Nephron (organoid): Measurements from ENCODE around the gene POLR3E.
A peak's percentile ranks its signal among the peaks of the same experiment; 100 is the strongest.
"Not testable (repeated sequence)": the region's sequence is repeated elsewhere in the genome, so short reads cannot be mapped to it uniquely, and the experiment has no call there.

ENCODE experiments used
- H3K27ac Mint-ChIP-seq, 3 experiments: 2 replicates each; pipeline ENCODE4 v1.8.0; 2020; ENCODE audit warnings: mixed read lengths in 3 of 3, mild to moderate bottlenecking in 2 of 3, moderate library complexity in 1 of 3
- H3K27me3 Mint-ChIP-seq: 2 replicates; pipeline ENCODE4 v1.8.0; 2021; ENCODE audit warnings: low read depth, mild to moderate bottlenecking, moderate library complexity, mixed read lengths
- H3K36me3 Mint-ChIP-seq: 2 replicates; pipeline ENCODE4 v1.8.0; 2020; ENCODE audit warnings: low read depth, mixed read lengths
- H3K4me1 Mint-ChIP-seq: 2 replicates; pipeline ENCODE4 v1.8.0; 2020; ENCODE audit warnings: mixed read lengths
- H3K4me3 Mint-ChIP-seq, 3 experiments: 2 replicates each; pipeline ENCODE4 v1.8.0; 2020; ENCODE audit warnings: mild to moderate bottlenecking in 3 of 3, mixed read lengths in 3 of 3, moderate library complexity in 2 of 3
- H3K9me3 Mint-ChIP-seq: 2 replicates; pipeline ENCODE4 v1.8.0; 2020; ENCODE audit warnings: mixed read lengths
- CTCF ChIP-seq, 3 experiments: fragments of 200-600 bp; sonication (generic); IDR thresholded peaks; one replicate each; pipeline ENCODE4 v1.5.0; 2021; ENCODE audit warnings: antibody characterized with exemption in 3 of 3; ENCODE audit not compliant: unreplicated experiment in 3 of 3

POLR3E gene

GRCh38 chr16:22364241-22364640, 67.0 kb downstream of the POLR3E start:
- TF ChIP-seq CTCF (IDR thresholded peaks at IDR 0.05; ENCODE audit: unreplicated experiment in 3 of 3), result no peak
- Mint-ChIP-seq H3K4me1 (peaks cover 9% of the 10 kb centered on the region), H3K27me3 (no peaks in the 10 kb centered on the region), H3K27ac (no peak overlapping the region), H3K4me3 (no peak overlapping the region), H3K9me3 (no peaks in the 10 kb centered on the region), H3K36me3 (peaks cover 35% of the 10 kb centered on the region)

GRCh38 chr16:22366371-22366770, 69.2 kb downstream of the POLR3E start:
- Mint-ChIP-seq H3K9me3 (no peaks in the 10 kb centered on the region), H3K27ac (peak overlapping the region in 1 of 3 experiments; percentile 8), H3K27me3 (no peaks in the 10 kb centered on the region), H3K4me3 (no peak overlapping the region), H3K4me1 (peaks cover 25% of the 10 kb centered on the region), H3K36me3 (peaks cover 29% of the 10 kb centered on the region)
- no peak for TF ChIP-seq CTCF (IDR thresholded peaks at IDR 0.05; ENCODE audit: unreplicated experiment in 3 of 3)

- Mint-ChIP-seq H3K36me3 (peaks cover 33% of the 10 kb centered on the region), H3K9me3 (no peaks in the 10 kb centered on the region), H3K27me3 (no peaks in the 10 kb centered on the region), H3K4me3 (no peak overlapping the region), H3K27ac (peak overlapping the region in 2 of 3 experiments; percentile 0 to 8), H3K4me1 (peaks cover 30% of the 10 kb centered on the region)
- TF ChIP-seq CTCF (IDR thresholded peaks at IDR 0.05; ENCODE audit: unreplicated experiment in 3 of 3), result no peak
Measured at GRCh38 chr16:22366889-22367288, 69.7 kb downstream of the POLR3E start.

- not testable (repeated sequence) for H3K27ac Mint-ChIP-seq, H3K9me3 Mint-ChIP-seq, H3K27me3 Mint-ChIP-seq, H3K4me3 Mint-ChIP-seq
- peaks cover 43% of the 10 kb centered on the region for H3K4me1 Mint-ChIP-seq
- H3K36me3 Mint-ChIP-seq, result peaks cover 21% of the 10 kb centered on the region
Measured at GRCh38 chr16:22368200-22368826, 71.1 kb downstream of the POLR3E start.

GRCh38 chr16:22369221-22369811, 72.1 kb downstream of the POLR3E start:
- Mint-ChIP-seq H3K27me3 (no peaks in the 10 kb centered on the region), H3K4me3 (no peak overlapping the region), H3K36me3 (peaks cover 13% of the 10 kb centered on the region), H3K9me3 (no peaks in the 10 kb centered on the region), H3K4me1 (peaks cover 48% of the 10 kb centered on the region), H3K27ac (peak overlapping the region; percentile 56 to 86 (median 75))
- no peak for TF ChIP-seq CTCF (IDR thresholded peaks at IDR 0.05; ENCODE audit: unreplicated experiment in 3 of 3)

GRCh38 chr16:22370038-22370820, 73.0 kb downstream of the POLR3E start:
- Mint-ChIP-seq H3K27me3 (peaks cover 4% of the 10 kb centered on the region), H3K4me3 (peak overlapping the region in 1 of 3 experiments; percentile 14), H3K36me3 (peaks cover 6% of the 10 kb centered on the region), H3K9me3 (no peaks in the 10 kb centered on the region), H3K27ac (peak overlapping the region; percentile 15 to 56 (median 39)), H3K4me1 (peaks cover 50% of the 10 kb centered on the region)
- no peak for TF ChIP-seq CTCF (IDR thresholded peaks at IDR 0.05; ENCODE audit: unreplicated experiment in 3 of 3)
